Measurements from ENCODE around the gene BDKRB2.

- TF ChIP-seq POLR2AphosphoS5 (IDR thresholded peaks at IDR 0.05; ENCODE audit: low read depth, low read length) (no peak), SIN3A (IDR thresholded peaks at IDR 0.05; ENCODE audit: borderline replicate concordance, insufficient read depth, low read length) (no peak), TAF1 (IDR thresholded peaks at IDR 0.05; ENCODE audit: borderline replicate concordance, insufficient read depth, low read length) (no peak)
Observed at GRCh38 chr14:96201157-96201556, 3.5 kb upstream of the BDKRB2 start.

Data from PFSK-1 (cell line).